Keratinocyte (primary cell): ENCODE measurements around the gene BRD7. TPM values are rescaled to one million over a fixed set of nuclear protein-coding genes. Genes with fewer than 3 reads are reported as not detected.

Experiments
- DNase-seq: peaks from one replicate; pipeline ENCODE4 v3.0.0-alpha.2; 2011; ENCODE audit warnings: low read depth, missing footprints, low spot score
- FAIRE-seq: peaks from 2 replicates; lab custom pipeline; 2011; peaks lifted over from hg19 to GRCh38; lab: Jason Lieb, UNC
- H2AFZ ChIP-seq: 2 replicates; pipeline ENCODE4 v1.6.0; 2012; ENCODE audit warnings: low read length, control low read depth, inconsistent platforms; ENCODE audit not compliant: control insufficient read depth
- H3K27ac ChIP-seq: 2 replicates; pipeline ENCODE4 v1.5.1; 2011; ENCODE audit warnings: low read length; ENCODE audit not compliant: control insufficient read depth, insufficient read depth
- H3K27me3 ChIP-seq: 3 replicates; pipeline ENCODE4 v1.6.0; 2011; ENCODE audit warnings: low read length; ENCODE audit not compliant: control insufficient read depth, insufficient read depth; ENCODE audit errors: extremely low read depth
- H3K36me3 ChIP-seq, 2 experiments: 2 replicates in 1 of 2; 3 replicates in 1 of 2; pipeline ENCODE4 v1.5.1; 2011; ENCODE audit warnings: low read length in 2 of 2, mild to moderate bottlenecking in 1 of 2; ENCODE audit not compliant: control insufficient read depth in 2 of 2, insufficient read depth in 2 of 2; ENCODE audit errors: extremely low read depth in 1 of 2
- H3K4me1 ChIP-seq: 3 replicates; pipeline ENCODE4 v1.5.1; 2011; ENCODE audit warnings: low read length; ENCODE audit not compliant: control insufficient read depth, insufficient read depth; ENCODE audit errors: extremely low read depth
- H3K4me2 ChIP-seq: 3 replicates; pipeline ENCODE4 v1.6.0; 2011; ENCODE audit warnings: low read depth, low read length; ENCODE audit not compliant: control insufficient read depth, insufficient read depth; ENCODE audit errors: extremely low read depth
- H3K4me3 ChIP-seq, 3 experiments: fragments of 200-600 bp in 1 of 3; sonication (generic) in 1 of 3; 2 replicates in 2 of 3; 3 replicates in 1 of 3; pipeline ENCODE4 v1.5.1; 2011 to 2016; ENCODE audit warnings: low read length in 3 of 3, mild to moderate bottlenecking in 3 of 3, control low read depth in 2 of 3, inconsistent platforms in 1 of 3, low read depth in 1 of 3, mixed read lengths in 1 of 3, mixed run types in 1 of 3, moderate library complexity in 1 of 3; ENCODE audit not compliant: control insufficient read depth in 2 of 3, insufficient read depth in 2 of 3; ENCODE audit errors: extremely low read depth in 1 of 3
- H3K79me2 ChIP-seq: 2 replicates; pipeline ENCODE4 v1.6.0; 2012; ENCODE audit warnings: low read length; ENCODE audit not compliant: control insufficient read depth, insufficient read depth
- H3K9ac ChIP-seq: 3 replicates; pipeline ENCODE4 v1.6.0; 2011; ENCODE audit warnings: low read length; ENCODE audit not compliant: control insufficient read depth, insufficient read depth; ENCODE audit errors: extremely low read depth
- H3K9me1 ChIP-seq: 3 replicates; pipeline ENCODE4 v1.6.0; 2011; ENCODE audit warnings: low read length; ENCODE audit not compliant: control insufficient read depth, insufficient read depth; ENCODE audit errors: extremely low read depth
- H3K9me3 ChIP-seq: 2 replicates; pipeline ENCODE4 v1.5.1; 2012; ENCODE audit warnings: low read depth, low read length; ENCODE audit not compliant: control insufficient read depth
- H4K20me1 ChIP-seq: 3 replicates; pipeline ENCODE4 v1.6.0; 2011; ENCODE audit warnings: low read length; ENCODE audit not compliant: control insufficient read depth, insufficient read depth; ENCODE audit errors: extremely low read depth
- CTCF ChIP-seq, 3 experiments: IDR thresholded peaks in 1 of 3; conservative IDR thresholded peaks in 1 of 3; optimal IDR thresholded peaks in 1 of 3; 2 replicates in 2 of 3; 3 replicates in 1 of 3; pipeline versions ENCODE3 to v1.5.1; 2011; ENCODE audit warnings: low read length in 3 of 3, mild to moderate bottlenecking in 3 of 3, moderate library complexity in 2 of 3, control low read depth in 1 of 3, inconsistent platforms in 1 of 3; ENCODE audit not compliant: insufficient read depth in 2 of 3; ENCODE audit errors: extremely low read depth in 1 of 3
- EZH2 ChIP-seq: IDR thresholded peaks from one replicate; pipeline ENCODE4 v1.6.1; 2012; ENCODE audit warnings: inconsistent platforms, mild to moderate bottlenecking, low read length, moderate library complexity
- dilution Hi-C: fragments of 300-500 bp; cut with MboI; formaldehyde crosslinking; loops from one replicate; pipeline ENCODE4 v1.7.0; 2020; ENCODE audit warnings: low sequenced_read_pairs; ENCODE audit not compliant: extremely low pct_ligation_motif_present
- polyA plus RNA-seq, 5 experiments: library from polyadenylated mRNA; depleted of rRNA in 3 of 5; stranded (reverse) in 3 of 5; stranded (forward) in 1 of 5; unstranded in 1 of 5; fragments of >200 nt; gene quantifications; 1 replicate in 1 of 5; 2 replicates in 3 of 5; 3 replicates in 1 of 5; pipeline versions ENCODE4 v1.2.1 to v1.2.3, GENCODE V29; 2011 to 2012; ENCODE audit warnings: missing spikeins in 2 of 5, low read depth in 1 of 5, low replicate concordance in 1 of 5

The BRD7 gene
- polyA plus RNA-seq, 1 donor (not counting 4 experiments of a cell fraction or from before 2014, with no cell fraction given): 66.6 TPM

DNA sequence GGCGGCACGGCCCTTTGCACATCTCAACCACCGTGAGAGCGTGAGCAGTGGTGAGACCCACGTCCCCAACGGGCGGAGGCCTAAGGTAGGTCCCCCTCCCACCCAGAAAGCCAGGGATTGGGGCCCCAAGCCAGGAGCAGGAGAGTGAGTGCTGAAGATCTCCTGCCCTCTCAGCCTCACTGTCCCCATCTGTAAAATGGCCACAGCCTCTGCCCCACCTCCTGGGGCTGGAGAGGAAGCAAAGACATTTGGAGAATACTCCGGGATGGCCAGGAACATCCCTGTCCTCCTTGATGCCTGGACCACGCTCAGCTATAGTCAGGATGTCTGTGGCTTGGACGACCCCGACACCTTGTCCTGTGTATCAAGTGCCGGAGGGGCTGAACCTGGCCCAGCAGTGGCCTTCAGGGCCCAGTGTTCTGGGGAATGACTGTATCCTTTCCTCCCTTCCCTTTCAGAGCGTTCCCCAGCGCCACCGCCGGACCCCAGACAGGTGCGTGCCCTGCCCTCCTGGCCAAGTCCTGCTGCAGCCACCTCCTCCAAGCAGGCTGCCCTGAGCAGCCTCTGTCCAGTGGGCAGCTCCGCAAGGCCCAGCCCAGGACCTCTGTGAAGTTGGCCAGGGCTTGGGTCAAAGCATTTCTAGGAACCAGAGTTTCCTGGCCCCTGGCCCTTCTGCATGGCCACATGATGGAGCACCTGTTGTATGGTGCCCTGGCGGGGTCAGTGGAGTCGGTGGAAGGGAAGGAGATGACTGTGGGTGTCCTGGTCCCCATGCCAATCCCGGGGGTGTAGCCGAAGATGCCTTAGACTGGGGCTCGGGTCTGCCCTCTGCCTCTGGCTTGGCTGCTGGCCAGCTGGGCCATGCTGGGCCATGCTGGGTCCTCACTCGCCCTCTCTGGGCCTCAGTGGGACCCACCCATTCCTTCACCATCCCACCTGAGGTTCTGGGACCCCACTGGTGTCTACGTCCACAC, 64.0 kb downstream of the BRD7 start:
- H3K4me2 ChIP-seq: no peak overlapping the region
- H3K36me3 ChIP-seq: no peaks in the 10 kb centered on the region
- no peaks in the 10 kb centered on the region for H3K79me2 ChIP-seq
- no peaks in the 10 kb centered on the region for H3K9me3 ChIP-seq
- no peak overlapping the region for H3K27ac ChIP-seq
- peaks cover 5% of the 10 kb centered on the region for H3K4me1 ChIP-seq
- H3K27me3 ChIP-seq: no peaks in the 10 kb centered on the region
- dilution Hi-C loops: no loop called here
- DNase-seq (no peak), FAIRE-seq (no peak)
- TF ChIP-seq EZH2 (no peak), CTCF (optimal IDR thresholded peaks at IDR 0.05 in 1 of 3, IDR thresholded peaks at IDR 0.05 in 1 of 3, conservative IDR thresholded peaks at IDR 0.05 in 1 of 3; ENCODE audit: extremely low read depth in 1 of 3, insufficient read depth in 2 of 3, low read length in 3 of 3) (no peak)
- no peak overlapping the region for H2AFZ ChIP-seq
- no peak overlapping the region for H3K4me3 ChIP-seq
- no peaks in the 10 kb centered on the region for H4K20me1 ChIP-seq
- no peak overlapping the region for H3K9ac ChIP-seq
- no peaks in the 10 kb centered on the region for H3K9me1 ChIP-seq

- Histone ChIP-seq H3K4me2 (no peak overlapping the region), H3K27me3 (no peaks in the 10 kb centered on the region), H3K36me3 (peaks cover 0 to 2% of the 10 kb centered on the region in 2 experiments), H4K20me1 (no peaks in the 10 kb centered on the region), H3K9me1 (no peaks in the 10 kb centered on the region), H3K79me2 (no peaks in the 10 kb centered on the region), H3K4me1 (no peaks in the 10 kb centered on the region), H2AFZ (no peak overlapping the region), H3K9ac (no peak overlapping the region), H3K4me3 (no peak overlapping the region), H3K27ac (no peak overlapping the region), H3K9me3 (no peaks in the 10 kb centered on the region)
- FAIRE-seq (no peak), DNase-seq (no peak)
- TF ChIP-seq CTCF (optimal IDR thresholded peaks at IDR 0.05 in 1 of 3, IDR thresholded peaks at IDR 0.05 in 1 of 3, conservative IDR thresholded peaks at IDR 0.05 in 1 of 3; ENCODE audit: extremely low read depth in 1 of 3, insufficient read depth in 2 of 3, low read length in 3 of 3) (no peak), EZH2 (no peak)
- dilution Hi-C loops: no loop called here
Observed at GRCh38 chr16:50303605-50304466, 65.0 kb downstream of the BRD7 start.
